Measurements from ENCODE around the gene STK35.

The STK35 gene

GRCh38 chr20:2136275-2136674 lies 34.6 kb downstream of the STK35 start:
- DNase-seq (ENCODE audit: low spot score), result no peak

DNA sequence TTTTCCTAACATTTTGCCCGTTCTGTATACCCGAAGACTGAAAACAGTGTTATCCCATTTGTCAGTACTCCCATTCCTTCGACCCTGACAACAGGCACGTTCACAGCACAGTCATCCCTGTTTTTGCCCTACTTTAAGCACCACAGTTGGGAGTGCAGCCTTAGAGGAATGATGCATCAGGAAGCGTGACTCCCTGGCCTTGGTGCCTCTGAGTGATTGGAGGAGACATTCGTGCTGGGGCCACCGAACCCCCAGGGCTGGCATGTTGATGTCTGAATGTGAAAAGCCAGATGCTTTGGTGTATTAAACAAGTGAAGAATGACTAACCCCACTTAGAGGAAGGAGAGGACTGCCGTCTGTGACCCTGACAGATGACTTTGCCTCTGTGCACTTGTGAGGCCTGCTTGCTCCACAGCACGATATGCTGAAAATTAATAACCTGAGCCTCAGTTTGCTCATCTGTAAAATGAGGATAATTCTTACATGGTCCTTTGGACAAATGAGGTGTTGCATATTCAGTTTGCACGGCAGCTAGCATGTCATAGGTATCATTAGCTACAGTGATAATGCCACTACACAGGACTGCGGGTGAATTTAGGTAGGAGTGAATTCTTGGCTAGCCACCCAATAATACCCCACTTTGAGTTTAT lies 36.0 kb downstream of the STK35 start:
- DNase-seq (ENCODE audit: low spot score), result no peak

- no peak for DNase-seq (ENCODE audit: low spot score)
Observed at GRCh38 chr20:2138396-2138795, 36.8 kb downstream of the STK35 start.

DNA sequence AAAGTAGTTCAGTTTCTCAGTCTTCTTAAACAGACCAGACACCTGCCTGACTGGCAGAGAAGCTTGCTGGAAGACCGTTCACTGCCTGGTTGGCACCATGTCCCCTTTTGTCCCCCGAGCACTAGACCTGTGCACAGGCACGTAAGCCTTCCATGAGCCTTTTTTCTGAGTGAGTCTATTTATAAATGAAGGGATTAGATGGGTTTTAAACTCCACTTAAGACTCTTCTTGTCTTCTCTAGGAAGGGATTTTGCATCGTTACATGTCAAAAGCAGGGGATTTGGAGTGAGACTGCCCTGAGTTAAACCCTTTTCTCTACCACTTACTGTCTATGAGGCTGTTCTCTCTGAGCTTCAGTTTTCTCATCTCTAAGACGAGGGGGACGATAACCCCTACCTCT lies 37.6 kb downstream of the STK35 start:
- DNase-seq (ENCODE audit: low spot score), result no peak

DNA sequence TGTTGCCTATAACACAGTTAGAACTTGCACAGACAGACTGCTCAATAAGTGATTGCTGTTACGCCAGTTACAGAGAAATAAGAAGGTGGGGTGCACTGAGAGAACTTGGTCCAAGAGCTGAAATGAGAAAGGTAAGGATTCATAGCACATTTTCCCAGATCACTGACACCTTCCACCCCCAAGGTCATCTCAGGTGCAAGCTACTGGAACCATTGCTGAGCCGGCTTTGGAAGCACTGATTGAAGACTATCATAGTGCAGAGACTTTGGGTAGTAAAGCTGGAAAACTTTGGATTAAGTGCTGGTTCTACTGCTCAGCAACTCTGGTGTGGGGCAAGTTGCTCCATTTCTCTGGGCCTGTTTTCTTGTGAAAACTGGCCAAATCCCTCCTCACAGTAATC lies 38.1 kb downstream of the STK35 start:
- DNase-seq (ENCODE audit: low spot score), result no peak

- DNase-seq (ENCODE audit: low spot score), result no peak
Observed at GRCh38 chr20:2140561-2140960, 38.9 kb downstream of the STK35 start.

GRCh38 chr20:2141600-2142575 lies 40.3 kb downstream of the STK35 start:
- no peak for DNase-seq (ENCODE audit: low spot score)

GRCh38 chr20:2142649-2143048 lies 41.0 kb downstream of the STK35 start:
- DNase-seq (ENCODE audit: low spot score), result no peak

- DNase-seq (ENCODE audit: low spot score), result no peak
Observed at GRCh38 chr20:2143594-2143993, 42.0 kb downstream of the STK35 start.

DNA sequence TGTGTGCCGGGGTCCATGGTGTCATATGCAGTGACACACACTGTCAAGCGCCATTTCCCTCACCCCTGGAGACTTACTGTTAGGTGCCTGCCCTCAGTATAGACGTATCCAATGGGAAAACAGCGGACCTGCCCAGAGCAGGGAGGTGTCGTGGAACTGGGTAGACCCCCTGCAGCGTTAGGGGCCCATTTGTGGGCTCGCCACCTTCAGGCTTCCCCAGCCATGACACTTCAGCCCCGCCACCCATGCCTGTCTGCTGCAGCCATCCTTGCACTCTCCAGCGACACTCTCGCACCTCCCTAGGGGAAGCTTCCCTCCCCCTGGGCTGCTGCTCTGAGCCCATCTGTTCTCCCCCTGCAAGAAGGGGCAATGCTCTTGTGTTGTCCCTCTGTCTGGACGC lies 43.2 kb downstream of the STK35 start:
- DNase-seq (ENCODE audit: low spot score), result no peak

- no peak for DNase-seq (ENCODE audit: low spot score)
Observed at GRCh38 chr20:2145376-2145775, 43.7 kb downstream of the STK35 start.

DNA sequence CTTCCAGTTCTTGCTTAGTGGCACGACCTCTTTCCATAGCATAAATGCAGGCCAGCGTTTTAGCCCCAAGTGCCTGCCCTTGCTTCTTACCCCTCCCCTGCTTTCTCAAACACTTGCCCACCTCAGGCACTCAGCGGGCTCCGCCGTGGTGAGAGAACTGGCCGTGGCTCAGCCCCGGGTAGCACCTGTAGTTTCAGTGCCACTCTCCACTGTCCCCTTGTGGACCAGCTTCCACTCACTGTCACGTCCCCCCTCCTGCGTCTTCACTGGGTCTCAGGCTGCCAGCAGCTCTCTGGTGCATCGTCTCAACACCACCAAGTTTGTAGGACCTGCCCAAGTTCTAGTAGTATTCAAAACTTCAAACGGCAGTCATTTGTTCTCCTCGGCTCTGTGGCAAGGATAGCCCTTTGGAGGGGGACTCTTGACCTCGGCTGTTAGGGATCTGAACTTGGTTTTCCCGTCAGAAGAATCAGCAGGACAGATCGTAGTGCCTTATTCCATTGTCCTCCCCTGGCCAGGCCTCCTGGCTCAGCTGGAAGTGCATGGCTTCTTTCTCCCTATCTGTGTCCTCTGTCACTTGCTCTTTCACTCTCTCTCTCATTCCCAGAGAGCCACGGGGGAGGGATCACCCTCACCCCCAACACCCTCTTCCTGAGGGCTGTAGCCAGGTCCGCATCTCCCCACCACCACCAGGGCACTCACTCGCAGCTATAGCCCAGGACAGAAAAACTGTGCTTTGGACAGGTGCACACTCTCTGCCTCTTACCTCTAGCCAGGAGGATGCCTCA lies 44.6 kb downstream of the STK35 start:
- no peak for DNase-seq (ENCODE audit: low spot score)

- DNase-seq (ENCODE audit: low spot score), result no peak
Observed at GRCh38 chr20:2149507-2149906, 47.9 kb downstream of the STK35 start.

DNA sequence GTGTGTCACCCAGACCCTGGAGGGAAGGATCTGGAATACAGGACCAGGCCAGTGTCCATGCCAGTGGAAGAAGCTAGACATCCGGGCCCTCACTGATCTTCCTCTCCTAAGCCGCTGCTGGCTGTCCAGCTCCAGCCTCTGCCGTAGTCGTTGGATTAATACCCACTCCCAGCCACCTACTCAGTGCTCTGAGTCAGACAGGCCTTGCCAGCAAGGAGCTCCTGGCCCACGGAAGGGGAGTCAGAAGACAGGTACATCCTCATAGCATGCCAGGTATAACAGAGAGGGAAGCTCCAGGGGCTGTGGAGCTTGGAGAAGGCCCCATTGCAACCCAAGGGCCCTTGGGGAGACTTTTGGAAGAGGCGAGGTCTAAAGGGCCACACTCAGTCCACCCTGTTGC lies 49.0 kb downstream of the STK35 start:
- no peak for DNase-seq (ENCODE audit: low spot score)

- no peak for DNase-seq (ENCODE audit: low spot score)
Observed at GRCh38 chr20:2151858-2152281, 50.2 kb downstream of the STK35 start.

DNA sequence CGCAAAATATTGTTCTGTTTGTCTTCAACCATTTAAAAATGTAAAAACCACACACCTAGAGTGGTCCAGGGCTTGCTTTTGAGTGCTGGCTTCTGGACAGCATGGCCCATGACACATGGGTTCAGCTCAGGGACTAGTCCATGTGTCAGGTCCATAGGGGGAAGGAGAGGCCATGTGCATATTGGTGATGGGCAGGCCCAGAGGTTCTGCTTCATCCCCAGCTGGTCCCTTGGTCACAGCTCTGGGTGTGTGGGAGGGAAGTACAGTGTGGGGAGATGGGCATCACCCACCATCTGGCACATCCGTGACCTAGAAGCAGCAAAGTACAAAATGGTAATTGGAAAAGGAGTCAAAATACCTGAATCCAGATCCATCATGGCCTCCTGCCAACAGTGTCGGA lies 50.7 kb downstream of the STK35 start:
- DNase-seq (ENCODE audit: low spot score), result no peak

DNA sequence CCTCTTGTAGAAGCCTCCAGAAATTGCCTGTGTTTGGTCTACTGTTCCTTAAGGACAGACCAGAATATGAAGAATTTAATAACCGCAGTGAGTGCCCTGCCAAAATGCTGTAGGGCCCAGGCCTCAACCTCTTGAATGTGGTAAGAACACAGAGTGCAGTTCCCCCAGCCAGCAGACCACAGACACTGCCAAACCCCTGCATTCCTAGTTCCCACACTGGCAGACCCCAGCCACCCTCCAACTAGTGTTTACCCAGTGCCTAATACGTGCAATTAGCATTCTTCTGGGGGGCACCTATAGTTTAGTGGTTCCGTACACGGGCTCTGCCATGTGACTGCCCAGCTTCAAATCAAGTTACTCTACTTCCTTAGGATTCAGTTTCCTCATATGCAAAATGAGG lies 51.7 kb downstream of the STK35 start:
- no peak for DNase-seq (ENCODE audit: low spot score)

DNA sequence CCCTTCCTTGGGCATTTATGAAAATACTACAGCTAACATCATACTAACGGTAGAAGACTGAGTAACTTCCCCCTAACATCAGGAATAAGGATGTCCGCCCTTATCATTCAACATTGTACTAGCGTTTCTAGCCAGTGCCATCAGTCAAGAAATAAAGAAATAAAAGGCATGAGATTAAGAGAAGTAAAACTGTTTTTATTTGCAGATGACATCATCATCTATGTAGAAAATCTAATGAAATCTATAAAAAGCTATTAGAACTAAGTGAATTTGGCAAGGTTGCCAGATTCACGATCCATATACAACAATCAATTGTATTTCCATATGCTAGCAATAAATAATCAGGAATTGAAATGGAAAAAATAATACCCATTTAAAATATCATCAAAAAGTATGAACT lies 54.6 kb downstream of the STK35 start:
- no peak for DNase-seq (ENCODE audit: low spot score)

- DNase-seq (ENCODE audit: low spot score), result no peak
Observed at GRCh38 chr20:2156666-2157624, 55.3 kb downstream of the STK35 start.

- no peak for DNase-seq (ENCODE audit: low spot score)
Observed at GRCh38 chr20:2162125-2162822, 60.6 kb downstream of the STK35 start.

GRCh38 chr20:2162823-2163166 lies 61.2 kb downstream of the STK35 start:
- DNase-seq (ENCODE audit: low spot score), result no peak
